ENCODE results near the gene BMPR1A.

Gene BMPR1A

DNA sequence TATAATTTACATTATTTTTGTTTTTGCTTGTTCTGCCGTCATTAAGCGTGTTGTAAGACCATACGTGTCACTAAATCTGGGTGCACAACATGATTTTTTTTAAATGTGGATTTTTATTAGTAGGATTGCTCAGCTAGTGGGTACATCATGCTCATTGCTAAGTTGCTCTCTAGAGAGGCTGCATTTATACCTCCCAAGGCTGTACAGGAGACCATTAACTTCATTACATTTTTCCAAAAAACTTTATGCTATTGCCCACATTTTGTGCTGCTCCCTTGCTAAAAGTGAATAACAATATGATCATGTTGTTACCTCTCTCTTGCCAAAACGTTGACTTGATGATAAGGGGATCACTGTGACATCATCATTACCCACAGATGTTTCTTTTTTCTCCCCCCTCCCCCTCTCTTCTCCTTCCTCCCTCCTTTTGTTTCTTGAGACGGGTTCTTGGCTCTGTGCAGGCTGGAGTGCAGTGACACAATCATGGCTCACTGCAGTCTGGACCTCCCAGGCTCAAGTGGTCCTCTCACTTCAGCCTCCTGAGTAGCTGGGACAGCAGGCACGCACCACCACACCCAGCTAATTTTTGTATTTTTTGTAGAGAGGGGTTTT lies 65.1 kb downstream of the BMPR1A start:
- no peak overlapping the region for H3K27ac ChIP-seq
- no peak for DNase-seq (ENCODE audit: low spot score)
- CTCF ChIA-PET: no interaction called here
- TF ChIP-seq, protein P1, sequence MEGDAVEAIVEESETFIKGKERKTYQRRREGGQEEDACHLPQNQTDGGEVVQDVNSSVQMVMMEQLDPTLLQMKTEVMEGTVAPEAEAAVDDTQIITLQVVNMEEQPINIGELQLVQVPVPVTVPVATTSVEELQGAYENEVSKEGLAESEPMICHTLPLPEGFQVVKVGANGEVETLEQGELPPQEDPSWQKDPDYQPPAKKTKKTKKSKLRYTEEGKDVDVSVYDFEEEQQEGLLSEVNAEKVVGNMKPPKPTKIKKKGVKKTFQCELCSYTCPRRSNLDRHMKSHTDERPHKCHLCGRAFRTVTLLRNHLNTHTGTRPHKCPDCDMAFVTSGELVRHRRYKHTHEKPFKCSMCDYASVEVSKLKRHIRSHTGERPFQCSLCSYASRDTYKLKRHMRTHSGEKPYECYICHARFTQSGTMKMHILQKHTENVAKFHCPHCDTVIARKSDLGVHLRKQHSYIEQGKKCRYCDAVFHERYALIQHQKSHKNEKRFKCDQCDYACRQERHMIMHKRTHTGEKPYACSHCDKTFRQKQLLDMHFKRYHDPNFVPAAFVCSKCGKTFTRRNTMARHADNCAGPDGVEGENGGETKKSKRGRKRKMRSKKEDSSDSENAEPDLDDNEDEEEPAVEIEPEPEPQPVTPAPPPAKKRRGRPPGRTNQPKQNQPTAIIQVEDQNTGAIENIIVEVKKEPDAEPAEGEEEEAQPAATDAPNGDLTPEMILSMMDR (conservative IDR thresholded peaks at IDR 0.05; ENCODE audit: low read depth): no peak
- POLR2A ChIA-PET (ENCODE audit: low non-redundant PET): no interaction called here

DNA sequence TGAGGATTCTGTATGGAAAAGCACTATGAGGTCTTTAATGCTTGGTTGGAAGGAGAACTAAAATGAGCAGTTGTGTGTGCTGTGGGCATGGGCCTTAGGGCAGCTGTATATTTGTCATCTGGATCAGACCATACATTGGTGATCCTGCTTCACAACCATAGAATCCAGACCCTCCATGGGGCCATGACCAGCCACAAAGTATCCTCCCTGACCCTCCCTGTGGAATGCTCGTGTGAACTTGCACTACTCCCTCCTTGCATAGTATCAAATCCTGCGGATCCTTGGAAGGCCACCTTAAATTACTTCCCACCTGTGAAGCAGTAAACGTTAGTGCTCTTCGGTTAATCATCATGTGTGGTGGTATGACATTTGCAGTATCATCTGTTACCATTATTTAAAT lies 67.1 kb downstream of the BMPR1A start:
- CTCF ChIA-PET: interaction anchor here (0.7 kb wide), 1 partner anchor 169 kb away, joined by 3 read pairs; the partner anchor contains the start of gene OPN4
- no peak for DNase-seq (ENCODE audit: low spot score)
- TF ChIP-seq, protein P1 (conservative IDR thresholded peaks at IDR 0.05; ENCODE audit: low read depth): no peak
- POLR2A ChIA-PET (ENCODE audit: low non-redundant PET): no interaction called here
- no peak overlapping the region for H3K27ac ChIP-seq

DNA sequence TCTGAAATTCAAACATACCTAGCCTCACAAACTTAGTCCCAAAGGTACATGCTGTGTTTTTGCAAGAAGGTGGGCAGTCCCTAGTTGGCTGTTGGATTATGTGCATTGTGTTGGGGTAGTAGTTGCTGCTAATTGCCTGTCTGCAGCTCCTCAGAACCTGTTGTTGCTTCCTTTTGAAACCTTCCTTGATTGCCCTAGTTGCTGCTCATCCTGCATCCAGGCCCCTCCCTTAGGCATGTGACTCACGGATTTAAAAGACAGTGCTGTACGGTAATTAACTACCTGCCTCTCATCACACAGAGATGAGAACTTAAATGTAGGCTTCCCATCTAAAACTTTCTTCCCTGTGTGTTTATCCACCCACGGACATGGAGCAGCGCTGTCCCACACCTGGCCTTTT lies 67.7 kb downstream of the BMPR1A start:
- no peak overlapping the region for H3K27ac ChIP-seq
- ChIA-PET POLR2A (ENCODE audit: low non-redundant PET) (no interaction called here), CTCF (interaction anchor here (0.7 kb wide), 1 partner anchor 170 kb away, joined by 3 read pairs; the partner anchor contains the start of gene OPN4)
- TF ChIP-seq, protein P1 (conservative IDR thresholded peaks at IDR 0.05; ENCODE audit: low read depth): no peak
- DNase-seq (ENCODE audit: low spot score): peak; percentile 45

DNA sequence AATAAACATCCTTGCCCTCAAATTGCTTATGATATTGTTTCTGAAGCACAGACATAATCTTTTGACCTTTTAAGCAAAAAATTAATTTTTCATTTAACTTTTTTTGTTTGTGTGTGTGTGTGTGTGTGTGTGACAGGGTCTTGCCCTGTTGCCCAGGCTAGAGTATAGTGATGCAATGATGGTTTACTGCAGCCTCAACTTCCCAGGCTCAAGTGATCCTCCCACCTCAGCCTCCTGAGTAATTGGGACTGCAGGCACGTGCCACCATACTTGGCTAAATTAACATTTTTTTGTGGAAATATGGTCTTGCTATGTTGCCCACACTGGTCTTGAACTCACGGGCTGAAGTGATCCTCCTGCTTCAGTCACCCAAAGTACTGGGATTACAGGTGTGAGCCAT lies 68.9 kb downstream of the BMPR1A start:
- DNase-seq (ENCODE audit: low spot score): no peak
- POLR2A ChIA-PET (ENCODE audit: low non-redundant PET): no interaction called here
- no peak overlapping the region for H3K27ac ChIP-seq
- CTCF ChIA-PET: no interaction called here
- TF ChIP-seq, protein P1 (conservative IDR thresholded peaks at IDR 0.05; ENCODE audit: low read depth): no peak

DNA sequence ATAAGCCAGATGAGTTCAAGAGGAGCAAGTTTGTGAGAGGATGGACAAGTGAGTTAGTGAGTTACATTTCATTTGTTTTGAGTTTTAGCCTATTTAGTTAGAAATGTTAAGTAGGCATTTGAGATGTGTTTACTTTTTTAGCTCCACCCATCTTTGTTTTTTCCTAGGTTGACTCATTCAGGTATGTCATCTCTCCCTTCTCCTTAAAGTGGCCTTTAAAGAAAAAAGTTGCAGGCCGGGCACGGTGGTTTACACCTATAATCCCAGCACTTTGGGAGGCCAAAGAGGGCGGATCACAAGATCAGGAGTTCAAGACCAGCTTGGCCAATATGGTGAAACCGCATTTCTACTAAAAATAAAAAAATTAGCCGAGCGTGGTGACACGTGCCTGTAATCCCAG lies 71.2 kb downstream of the BMPR1A start:
- TF ChIP-seq, protein P1 (conservative IDR thresholded peaks at IDR 0.05; ENCODE audit: low read depth): no peak
- CTCF ChIA-PET: interaction anchor here (0.7 kb wide), 1 partner anchor 13 kb away, joined by 6 read pairs; no protein-coding TSS in a partner anchor
- no peak overlapping the region for H3K27ac ChIP-seq
- DNase-seq (ENCODE audit: low spot score): peak; percentile 29
- POLR2A ChIA-PET (ENCODE audit: low non-redundant PET): interaction anchor here (0.6 kb wide), 1 partner anchor 117 kb away, joined by 3 read pairs; no protein-coding TSS in a partner anchor

DNA sequence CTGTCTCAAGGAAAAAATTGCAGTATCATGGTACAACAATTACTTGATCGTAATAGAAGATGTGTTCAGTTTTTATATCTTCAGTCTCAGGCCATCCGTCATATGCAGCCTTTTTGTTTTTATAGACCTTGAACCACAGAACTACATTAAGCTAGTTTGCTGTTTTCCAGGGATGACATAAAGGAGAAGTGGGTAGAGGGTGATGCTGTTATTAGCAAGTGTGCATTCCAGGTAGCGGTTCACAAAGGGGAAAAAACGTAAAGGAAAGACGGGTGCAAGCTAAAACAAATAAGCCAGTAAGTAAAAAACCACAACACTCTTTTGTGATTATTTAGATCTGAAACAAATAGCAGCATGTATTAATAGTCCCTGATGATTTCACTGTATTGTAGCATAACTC lies 71.7 kb downstream of the BMPR1A start:
- ChIA-PET POLR2A (ENCODE audit: low non-redundant PET) (no interaction called here), CTCF (no interaction called here)
- no peak overlapping the region for H3K27ac ChIP-seq
- TF ChIP-seq, protein P1 (conservative IDR thresholded peaks at IDR 0.05; ENCODE audit: low read depth): no peak
- DNase-seq (ENCODE audit: low spot score): no peak

Data from RWPE1 (cell line).